ENCODE data around the gene CXCR4. TPM values are rescaled to one million over a fixed set of nuclear protein-coding genes. Genes with fewer than 3 reads are reported as not detected.

The CXCR4 gene
- total and polyA plus RNA-seq, 12 donors = 21.9 to 344 (median 78.6) TPM

GRCh38 chr2:136117391-136117841 is 533 bp downstream of the CXCR4 start:
- H3K36me3 ChIP-seq (replicated peaks in 1 of 2) = peaks cover 0 to 15% of the 10 kb centered on the region in 2 donors
- DNase-seq = peak; percentile 34 to 68 (median 58)
- peak overlapping the region; percentile 7 to 74 (median 59) for H3K4me3 ChIP-seq
- WGBS, 4 donors = 0 to 1% (median 1%) methylated on average over 26 to 35 of the region's 35 CpGs
- no peaks in the 10 kb centered on the region for H3K9me3 ChIP-seq (replicated peaks in 1 of 3)
- intact Hi-C loops (cut with DNase I) = loop anchor here in 1 of 2 donors (5.0 to 10.0 kb wide), 2 partner anchors 203 to 265 kb away; no protein-coding TSS in a partner anchor
- H3K4me1 ChIP-seq (replicated peaks in 1 of 2) = peaks cover 10 to 37% of the 10 kb centered on the region in 2 donors
- no peaks in the 10 kb centered on the region for H3K27me3 ChIP-seq
- peak overlapping the region in 4 of 5 donors; percentile 36 to 75 (median 54) for H3K27ac ChIP-seq
- TF ChIP-seq POLR2A (IDR thresholded peaks at IDR 0.05) = no peak
- peak in 1 of 6 experiments; percentile 9 for TF ChIP-seq CTCF (IDR thresholded peaks at IDR 0.05)

GRCh38 chr2:136116813-136117390 is 1.0 kb downstream of the CXCR4 start:
- peak in 6 of 7 donors; percentile 28 to 63 (median 44) for DNase-seq
- peak overlapping the region in 4 of 5 donors; percentile 36 to 75 (median 54) for H3K27ac ChIP-seq
- H3K4me1 ChIP-seq (replicated peaks in 1 of 2) = peaks cover 10 to 37% of the 10 kb centered on the region in 2 donors
- H3K9me3 ChIP-seq (replicated peaks in 1 of 3) = no peaks in the 10 kb centered on the region
- H3K36me3 ChIP-seq (replicated peaks in 1 of 2) = peaks cover 0 to 15% of the 10 kb centered on the region in 2 donors
- TF ChIP-seq POLR2A (IDR thresholded peaks at IDR 0.05) = no peak
- TF ChIP-seq CTCF (IDR thresholded peaks at IDR 0.05) = no peak
- intact Hi-C loops (cut with DNase I) = loop anchor here in 1 of 2 donors (5.0 to 10.0 kb wide), 2 partner anchors 202 to 265 kb away; no protein-coding TSS in a partner anchor
- peak overlapping the region; percentile 7 to 74 (median 59) for H3K4me3 ChIP-seq
- 0 to 1% (median 0%) methylated on average over 4 to 57 of the region's 57 CpGs for WGBS, 4 donors
- H3K27me3 ChIP-seq = no peaks in the 10 kb centered on the region

GRCh38 chr2:136116151-136116812 is 1.7 kb downstream of the CXCR4 start:
- Histone ChIP-seq H3K4me1 (replicated peaks in 1 of 2) (peaks cover 10 to 37% of the 10 kb centered on the region in 2 donors), H3K4me3 (peak overlapping the region; percentile 7 to 74 (median 59)), H3K9me3 (replicated peaks in 1 of 3) (no peaks in the 10 kb centered on the region), H3K36me3 (replicated peaks in 1 of 2) (peaks cover 0 to 15% of the 10 kb centered on the region in 2 donors), H3K27ac (peak overlapping the region in 4 of 5 donors; percentile 36 to 75 (median 54)), H3K27me3 (no peaks in the 10 kb centered on the region)
- no peak for TF ChIP-seq POLR2A (IDR thresholded peaks at IDR 0.05)
- no peak for TF ChIP-seq CTCF (IDR thresholded peaks at IDR 0.05)
- 1 to 2% (median 1%) methylated on average over 24 to 30 of the region's 30 CpGs for WGBS, 4 donors
- DNase-seq = peak; percentile 40 to 72 (median 61)
- intact Hi-C loops (cut with DNase I) = loop anchor here in 1 of 2 donors (5.0 to 10.0 kb wide), 2 partner anchors 201 to 266 kb away; no protein-coding TSS in a partner anchor

GRCh38 chr2:136115183-136115761 is 2.7 kb downstream of the CXCR4 start:
- no peaks in the 10 kb centered on the region for H3K9me3 ChIP-seq (replicated peaks in 1 of 3)
- no peaks in the 10 kb centered on the region for H3K27me3 ChIP-seq
- H3K4me1 ChIP-seq (replicated peaks in 1 of 2) = peaks cover 10 to 37% of the 10 kb centered on the region in 2 donors
- no peak for TF ChIP-seq POLR2A (IDR thresholded peaks at IDR 0.05)
- TF ChIP-seq CTCF (IDR thresholded peaks at IDR 0.05) = no peak
- DNase-seq = peak in 2 of 7 donors; percentile 13 to 55
- H3K36me3 ChIP-seq (replicated peaks in 1 of 2) = peaks cover 0 to 15% of the 10 kb centered on the region in 2 donors
- 63 to 90% (median 77%) methylated on average over 12 of the region's 12 CpGs for WGBS, 4 donors
- intact Hi-C loops (cut with DNase I) = loop anchor here in 1 of 2 donors (5.0 to 10.0 kb wide), 2 partner anchors 200 to 267 kb away; no protein-coding TSS in a partner anchor
- H3K27ac ChIP-seq = no peak overlapping the region
- H3K4me3 ChIP-seq = no peak overlapping the region
